Bronchial epithelial cell (primary cell): ENCODE measurements around the gene CUL2. TPM values are rescaled to one million over a fixed set of nuclear protein-coding genes. Genes with fewer than 3 reads are reported as not detected.

Source experiments
- DNase-seq: peaks from one replicate; pipeline ENCODE4 v3.0.0-alpha.2; 2010; ENCODE audit warnings: low read depth
- FAIRE-seq: peaks from 2 replicates; lab custom pipeline; 2011; peaks lifted over from hg19 to GRCh38; lab: Jason Lieb, UNC
- H3K27me3 ChIP-seq: 2 replicates; pipeline ENCODE4 v1.5.1; 2011; ENCODE audit warnings: low read length; ENCODE audit not compliant: control insufficient read depth, insufficient read depth
- H3K36me3 ChIP-seq: 2 replicates; pipeline ENCODE4 v1.5.1; 2011; ENCODE audit warnings: low read length; ENCODE audit not compliant: control insufficient read depth, insufficient read depth
- H3K4me3 ChIP-seq: 2 replicates; pipeline ENCODE4 v1.5.1; 2011; ENCODE audit warnings: mild to moderate bottlenecking, low read depth, low read length, control low read depth
- total RNA-seq: library from RNA; depleted of rRNA; stranded (reverse); fragments of >200 nt; gene quantifications from 2 replicates; pipeline ENCODE4 v1.2.1, GENCODE V29; 2014
- TF ChIP-seq, protein P1 (sequence below): IDR thresholded peaks from 2 replicates; pipeline ENCODE4 v1.5.1; 2011; ENCODE audit warnings: mild to moderate bottlenecking, moderate library complexity, low read length, control low read depth, inconsistent platforms; ENCODE audit not compliant: insufficient read depth, severe bottlenecking

Gene CUL2
- total RNA-seq, 1 donor from 2014 or later = 21.3 TPM

DNA sequence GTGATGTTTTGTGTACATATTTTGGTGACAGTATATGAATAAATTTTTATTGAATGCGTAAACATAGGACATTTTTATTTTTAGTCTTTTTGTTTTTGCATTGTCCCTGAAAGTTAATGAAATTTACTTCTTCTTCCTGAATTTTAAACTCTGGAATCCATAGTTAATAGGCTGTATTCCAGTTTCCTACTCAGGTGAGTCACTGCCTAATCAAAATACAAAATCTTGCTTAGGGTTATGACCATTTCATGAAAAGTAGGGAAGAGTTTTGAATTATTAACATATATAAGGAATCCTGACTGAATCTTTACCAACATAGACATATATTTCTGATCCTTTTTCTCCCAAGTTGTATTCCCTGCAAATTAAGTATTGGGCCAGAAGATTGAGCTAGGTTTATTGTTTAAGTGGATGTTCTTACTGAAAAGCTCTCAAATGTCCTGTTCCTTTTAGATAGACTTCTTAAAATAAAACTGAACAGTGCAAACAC lies 39.1 kb upstream of the CUL2 start:
- Histone ChIP-seq H3K4me3 (no peak overlapping the region), H3K27me3 (no peaks in the 10 kb centered on the region)
- no peak for FAIRE-seq

DNA sequence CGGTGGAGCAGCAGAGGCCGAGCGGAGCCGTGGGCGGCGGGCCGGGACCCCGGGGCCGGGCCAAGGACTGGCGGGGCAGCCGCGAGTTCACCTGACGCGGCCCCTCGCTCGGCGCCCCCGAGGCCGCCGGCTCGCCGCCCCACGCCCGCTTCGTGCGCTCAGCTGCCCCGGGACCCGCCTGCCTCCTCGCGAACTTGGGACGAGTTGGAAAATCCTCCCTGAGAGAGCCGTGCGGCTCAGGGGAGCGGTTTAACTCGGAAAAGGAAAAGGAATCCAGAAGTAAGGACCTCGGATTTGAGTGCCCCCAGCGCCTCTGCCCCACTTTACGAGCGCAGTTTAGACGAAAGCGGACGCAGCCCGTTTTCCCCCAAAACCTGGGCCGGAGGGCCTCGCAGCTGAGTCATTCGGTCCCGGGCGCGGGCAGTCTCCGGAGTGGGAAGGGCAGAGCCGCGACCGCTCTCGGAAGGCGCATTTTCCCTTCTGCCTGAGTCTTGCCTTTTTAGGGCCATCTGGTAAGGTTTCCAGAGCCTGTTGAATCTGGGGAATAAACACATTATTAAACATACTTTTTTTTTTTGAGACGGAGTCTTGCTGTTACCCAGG lies 37.2 kb upstream of the CUL2 start:
- Histone ChIP-seq H3K27me3 (no peaks in the 10 kb centered on the region), H3K36me3 (no peaks in the 10 kb centered on the region), H3K4me3 (peak overlapping the region; percentile 85)
- TF ChIP-seq, protein P1, sequence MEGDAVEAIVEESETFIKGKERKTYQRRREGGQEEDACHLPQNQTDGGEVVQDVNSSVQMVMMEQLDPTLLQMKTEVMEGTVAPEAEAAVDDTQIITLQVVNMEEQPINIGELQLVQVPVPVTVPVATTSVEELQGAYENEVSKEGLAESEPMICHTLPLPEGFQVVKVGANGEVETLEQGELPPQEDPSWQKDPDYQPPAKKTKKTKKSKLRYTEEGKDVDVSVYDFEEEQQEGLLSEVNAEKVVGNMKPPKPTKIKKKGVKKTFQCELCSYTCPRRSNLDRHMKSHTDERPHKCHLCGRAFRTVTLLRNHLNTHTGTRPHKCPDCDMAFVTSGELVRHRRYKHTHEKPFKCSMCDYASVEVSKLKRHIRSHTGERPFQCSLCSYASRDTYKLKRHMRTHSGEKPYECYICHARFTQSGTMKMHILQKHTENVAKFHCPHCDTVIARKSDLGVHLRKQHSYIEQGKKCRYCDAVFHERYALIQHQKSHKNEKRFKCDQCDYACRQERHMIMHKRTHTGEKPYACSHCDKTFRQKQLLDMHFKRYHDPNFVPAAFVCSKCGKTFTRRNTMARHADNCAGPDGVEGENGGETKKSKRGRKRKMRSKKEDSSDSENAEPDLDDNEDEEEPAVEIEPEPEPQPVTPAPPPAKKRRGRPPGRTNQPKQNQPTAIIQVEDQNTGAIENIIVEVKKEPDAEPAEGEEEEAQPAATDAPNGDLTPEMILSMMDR = no peak
- FAIRE-seq (no peak), DNase-seq (peak; percentile 33)

More for the DNA sequence above, 39.1 kb upstream of the CUL2 start:
- H3K36me3 ChIP-seq = no peaks in the 10 kb centered on the region
- DNase-seq = no peak
- TF ChIP-seq, protein P1 = no peak

DNA sequence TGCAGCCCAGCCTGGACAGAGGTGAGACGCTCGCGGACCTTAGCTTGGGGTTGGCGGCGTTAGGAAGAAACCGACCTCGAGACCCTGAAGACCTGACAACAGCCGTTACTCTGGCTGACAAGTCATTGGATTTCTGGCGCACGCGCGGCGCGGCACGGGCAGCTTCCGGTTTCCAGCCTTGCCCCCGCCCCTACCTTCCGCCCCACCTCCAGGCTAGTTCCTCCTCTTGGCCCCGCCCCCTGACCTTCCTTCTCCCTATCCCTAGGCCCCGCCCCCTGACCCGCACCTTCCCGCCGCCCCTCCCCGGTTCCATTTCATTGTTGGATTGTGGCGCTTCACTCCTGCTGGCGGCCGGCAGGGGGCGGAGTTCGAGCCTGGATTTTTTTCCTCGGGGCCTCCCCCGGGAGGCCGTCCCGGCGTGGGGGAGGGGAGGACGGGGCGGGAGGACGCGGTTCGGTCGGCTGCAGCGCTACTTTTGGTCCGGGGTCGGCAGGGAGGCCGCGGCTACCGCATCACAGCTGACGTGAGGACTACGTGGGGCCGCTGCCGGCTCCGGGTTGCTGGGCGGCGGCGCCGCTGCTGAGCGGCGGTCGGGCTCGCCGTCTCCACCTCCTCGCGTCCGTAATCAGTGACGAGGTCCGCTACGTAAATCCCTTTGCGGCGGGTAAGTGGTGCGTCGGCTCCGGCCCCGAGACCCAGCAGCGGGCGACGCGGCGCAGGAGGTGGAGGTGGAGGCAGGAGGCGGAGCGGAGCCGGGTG lies 36.6 kb upstream of the CUL2 start, which contains the start of gene CREM:
Gene CREM (plus strand): TSS at position 317 of the 759 bp plus-strand sequence. CDS start 10,990 bp downstream, outside the sequence.
- Histone ChIP-seq H3K36me3 (no peaks in the 10 kb centered on the region), H3K4me3 (peak within 1 kb of the TSS; percentile 85), H3K27me3 (no peaks in the 10 kb centered on the region)
- DNase-seq (peak; percentile 86), FAIRE-seq (no peak)
- TF ChIP-seq, protein P1 = peak; percentile 75

DNA sequence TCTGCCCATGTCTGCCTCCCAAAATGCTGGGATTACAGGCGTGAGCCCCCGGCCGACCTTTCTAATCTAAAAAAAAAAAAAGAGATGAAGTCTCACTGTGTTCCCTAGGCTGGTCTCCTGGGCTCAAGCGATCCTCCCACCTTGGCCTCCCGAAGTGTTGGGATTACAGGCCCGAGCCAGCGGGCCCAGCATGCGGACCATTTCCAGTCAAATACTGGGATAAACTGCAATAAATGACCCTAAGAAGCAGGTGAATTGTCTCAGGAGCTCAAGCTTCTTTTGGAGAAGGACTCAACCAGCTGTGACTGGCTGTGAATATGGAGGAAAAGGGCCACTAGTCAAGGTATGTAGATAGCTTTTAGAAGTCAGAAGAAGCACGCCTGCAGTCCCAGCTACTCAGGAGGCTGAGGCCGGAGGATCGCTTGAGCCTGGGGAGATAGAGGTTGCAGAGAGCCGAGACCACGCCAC lies 36.0 kb upstream of the CUL2 start:
- Histone ChIP-seq H3K4me3 (peak overlapping the region; percentile 50), H3K27me3 (no peaks in the 10 kb centered on the region), H3K36me3 (no peaks in the 10 kb centered on the region)
- FAIRE-seq (no peak), DNase-seq (no peak)
- TF ChIP-seq, protein P1 = no peak

DNA sequence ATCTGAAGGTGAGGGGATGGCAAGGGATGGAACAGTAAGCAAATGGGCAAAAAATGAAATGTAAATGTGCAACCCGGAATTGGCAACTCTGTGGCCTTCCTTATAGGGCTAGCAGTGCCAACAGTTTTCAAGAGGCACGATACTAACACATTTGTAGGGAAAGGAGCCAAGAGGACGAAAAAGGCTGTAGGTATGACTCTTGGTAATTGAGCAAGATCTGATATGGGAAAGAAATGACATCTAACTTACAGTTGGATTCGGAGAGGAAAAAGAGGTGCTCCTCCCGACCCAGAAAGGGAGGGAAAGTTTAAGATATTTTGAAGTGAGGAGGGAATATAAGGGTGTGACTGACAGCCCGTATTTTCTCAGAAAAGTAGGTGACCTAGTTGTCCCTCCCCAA lies 34.4 kb upstream of the CUL2 start:
- DNase-seq = peak; percentile 61
- H3K27me3 ChIP-seq = no peaks in the 10 kb centered on the region
- no peak for FAIRE-seq

More for the DNA sequence above, 34.4 kb upstream of the CUL2 start:
- TF ChIP-seq, protein P1 = no peak
- Histone ChIP-seq H3K36me3 (no peaks in the 10 kb centered on the region), H3K4me3 (no peak overlapping the region)
